Measurements from ENCODE around the gene CMSS1. TPM values are rescaled to one million over a fixed set of nuclear protein-coding genes. Genes with fewer than 3 reads are reported as not detected.
A peak's percentile ranks its signal among the peaks of the same experiment; 100 is the strongest.

Gene CMSS1
- total and polyA plus RNA-seq, 3 donors from 2014 or later = 24.6 to 47.9 (median 24.9) TPM

GRCh38 chr3:100155128-100155527 lies 337.5 kb downstream of the CMSS1 start:
- no peak overlapping the region for H3K27ac ChIP-seq
- DNase-seq = no peak
- no peaks in the 10 kb centered on the region for H3K9me3 ChIP-seq
- H3K36me3 ChIP-seq (ENCODE audit: low read depth, missing control alignments) = no peaks in the 10 kb centered on the region
- H3K27me3 ChIP-seq = no peaks in the 10 kb centered on the region
- peaks cover 15% of the 10 kb centered on the region for H3K4me1 ChIP-seq
- H3K4me3 ChIP-seq = no peak overlapping the region
- intact Hi-C loops (cut with DNase I; ENCODE audit: low total_unique reads) = no loop called here
- no peak for TF ChIP-seq CTCF (IDR thresholded peaks at IDR 0.05)
- TF ChIP-seq POLR2A (IDR thresholded peaks at IDR 0.05) = no peak

- H3K4me3 ChIP-seq = no peak overlapping the region
- no peak for TF ChIP-seq CTCF (IDR thresholded peaks at IDR 0.05)
- no peak for TF ChIP-seq POLR2A (IDR thresholded peaks at IDR 0.05)
- peaks cover 20% of the 10 kb centered on the region for H3K4me1 ChIP-seq
- no peak overlapping the region for H3K27ac ChIP-seq
- H3K36me3 ChIP-seq (ENCODE audit: low read depth, missing control alignments) = no peaks in the 10 kb centered on the region
- H3K9me3 ChIP-seq = no peaks in the 10 kb centered on the region
- no peaks in the 10 kb centered on the region for H3K27me3 ChIP-seq
- intact Hi-C loops (cut with DNase I; ENCODE audit: low total_unique reads) = no loop called here
- no peak for DNase-seq
Measured at GRCh38 chr3:100155590-100155989, 337.9 kb downstream of the CMSS1 start.

GRCh38 chr3:100157685-100158084 lies 340.0 kb downstream of the CMSS1 start:
- Histone ChIP-seq H3K4me1 (peaks cover 26% of the 10 kb centered on the region), H3K9me3 (no peaks in the 10 kb centered on the region), H3K27ac (no peak overlapping the region), H3K4me3 (no peak overlapping the region), H3K36me3 (ENCODE audit: low read depth, missing control alignments) (no peaks in the 10 kb centered on the region), H3K27me3 (no peaks in the 10 kb centered on the region)
- TF ChIP-seq POLR2A (IDR thresholded peaks at IDR 0.05) (no peak), CTCF (IDR thresholded peaks at IDR 0.05) (no peak)
- no peak for DNase-seq
- intact Hi-C loops (cut with DNase I; ENCODE audit: low total_unique reads) = no loop called here
- 58 to 59% methylated on average over 2 of the region's 2 CpGs for WGBS, 2 donors

GRCh38 chr3:100158918-100159330 lies 341.3 kb downstream of the CMSS1 start:
- TF ChIP-seq CTCF (IDR thresholded peaks at IDR 0.05) = no peak
- no peak for TF ChIP-seq POLR2A (IDR thresholded peaks at IDR 0.05)
- intact Hi-C loops (cut with DNase I; ENCODE audit: low total_unique reads) = no loop called here
- Histone ChIP-seq H3K36me3 (ENCODE audit: low read depth, missing control alignments) (no peaks in the 10 kb centered on the region), H3K27me3 (no peaks in the 10 kb centered on the region), H3K27ac (peak overlapping the region in 1 of 2 donors; percentile 21), H3K9me3 (no peaks in the 10 kb centered on the region), H3K4me1 (peaks cover 33% of the 10 kb centered on the region), H3K4me3 (no peak overlapping the region)
- DNase-seq = no peak
- WGBS, 2 donors = 45 to 74% methylated on average over 2 of the region's 2 CpGs

- Histone ChIP-seq H3K36me3 (ENCODE audit: low read depth, missing control alignments) (no peaks in the 10 kb centered on the region), H3K9me3 (no peaks in the 10 kb centered on the region), H3K4me1 (peaks cover 37% of the 10 kb centered on the region), H3K27ac (peak overlapping the region; percentile 21 to 41), H3K4me3 (no peak overlapping the region), H3K27me3 (no peaks in the 10 kb centered on the region)
- 45 to 49% methylated on average over 4 of the region's 4 CpGs for WGBS, 2 donors
- intact Hi-C loops (cut with DNase I; ENCODE audit: low total_unique reads) = no loop called here
- DNase-seq = no peak
- TF ChIP-seq POLR2A (IDR thresholded peaks at IDR 0.05) (no peak), CTCF (IDR thresholded peaks at IDR 0.05) (no peak)
Measured at GRCh38 chr3:100159331-100160153, 341.9 kb downstream of the CMSS1 start.
